H1 (cell line): ENCODE measurements around the gene WFDC1. TPM values are rescaled to one million over a fixed set of nuclear protein-coding genes. Genes with fewer than 3 reads are reported as not detected.

Experiments used
- CTCF ChIA-PET: fragments of 300-600 bp; sonication (Branson Sonifier 250); formaldehyde crosslinking; loops from one replicate; lab custom pipeline; 2021; ENCODE audit not compliant: partially characterized antibody; lab: Charles Lee
- POLR2A ChIA-PET: fragments of 300-600 bp; sonication (Branson Sonifier 250); formaldehyde crosslinking; loops from one replicate; lab custom pipeline; 2021; ENCODE audit warnings: inconsistent platforms; ENCODE audit not compliant: partially characterized antibody; lab: Charles Lee
- DNase-seq, 2 experiments: peaks; one replicate each; pipeline versions ENCODE4 v3.0.0 to v3.0.0-alpha.2; 2010 to 2022; ENCODE audit warnings: low spot score in 2 of 2, low read depth in 1 of 2, mixed read lengths in 1 of 2
- FAIRE-seq: peaks from 2 replicates; lab custom pipeline; 2011; peaks lifted over from hg19 to GRCh38; lab: Jason Lieb, UNC
- H2AFZ ChIP-seq: 2 replicates; pipeline ENCODE4 v1.8.1; 2012; ENCODE audit warnings: low read length, inconsistent platforms
- H2AK5ac ChIP-seq: 2 replicates; pipeline ENCODE4 v1.6.1; 2013; ENCODE audit warnings: low read depth, low read length
- H2BK120ac ChIP-seq: replicated peaks from 2 replicates; pipeline ENCODE3; 2013; ENCODE audit warnings: low read depth, low read length, inconsistent platforms
- H2BK12ac ChIP-seq: 2 replicates; pipeline ENCODE4 v1.6.1; 2013; ENCODE audit warnings: low read depth, low read length
- H2BK15ac ChIP-seq: 2 replicates; pipeline ENCODE4 v1.6.1; 2013; ENCODE audit warnings: low read length
- H2BK20ac ChIP-seq: 2 replicates; pipeline ENCODE4 v1.6.1; 2013; ENCODE audit warnings: low read length
- H2BK5ac ChIP-seq: 2 replicates; pipeline ENCODE4 v1.6.1; 2013; ENCODE audit warnings: low read depth, low read length
- H3K14ac ChIP-seq: 2 replicates; pipeline ENCODE4 v1.6.1; 2013; ENCODE audit warnings: inconsistent platforms; ENCODE audit not compliant: insufficient read length
- H3K18ac ChIP-seq: 2 replicates; pipeline ENCODE4 v1.6.1; 2013; ENCODE audit warnings: low read length; ENCODE audit errors: extremely low read depth
- H3K23ac ChIP-seq: 2 replicates; pipeline ENCODE4 v1.6.1; 2013; ENCODE audit warnings: inconsistent platforms; ENCODE audit not compliant: insufficient read length
- H3K23me2 ChIP-seq: 2 replicates; pipeline ENCODE4 v1.6.1; 2013; ENCODE audit warnings: low read depth, low read length
- H3K27ac ChIP-seq: 2 replicates; pipeline ENCODE4 v1.6.1; 2011; ENCODE audit warnings: low read depth, low read length, inconsistent platforms
- H3K27me3 ChIP-seq, 4 experiments: replicated peaks in 1 of 4; 1 replicate in 1 of 4; 2 replicates in 3 of 4; pipeline versions ENCODE4 v1.6.1 to v1.8.1; 2011 to 2013; ENCODE audit warnings: low read length in 3 of 4, mild to moderate bottlenecking in 3 of 4, inconsistent platforms in 2 of 4, mixed read lengths in 2 of 4, moderate library complexity in 1 of 4; ENCODE audit not compliant: control insufficient read depth in 3 of 4, insufficient read depth in 3 of 4; ENCODE audit errors: extremely low read depth in 1 of 4
- H3K36me3 ChIP-seq, 4 experiments: 2 replicates each; pipeline versions ENCODE4 v1.6.1 to v1.8.1; 2011 to 2013; ENCODE audit warnings: mild to moderate bottlenecking in 4 of 4, low read length in 3 of 4, moderate library complexity in 2 of 4, control low read depth in 1 of 4, inconsistent platforms in 1 of 4; ENCODE audit not compliant: insufficient read depth in 4 of 4, control insufficient read depth in 2 of 4
- H3K4ac ChIP-seq: replicated peaks from 2 replicates; pipeline ENCODE3; 2013; ENCODE audit warnings: low read length, low read depth, mixed read lengths, inconsistent platforms; ENCODE audit not compliant: insufficient read length
- H3K4me1 ChIP-seq, 4 experiments: replicated peaks in 1 of 4; 1 replicate in 1 of 4; 2 replicates in 3 of 4; pipeline versions ENCODE4 v1.6.1 to v1.8.1; 2011 to 2013; ENCODE audit warnings: low read length in 3 of 4, inconsistent platforms in 2 of 4, mixed read lengths in 1 of 4; ENCODE audit not compliant: insufficient read depth in 4 of 4, control insufficient read depth in 3 of 4
- H3K4me2 ChIP-seq, 2 experiments: 2 replicates each; pipeline versions ENCODE4 v1.6.1 to v1.8.1; 2011 to 2013; ENCODE audit warnings: low read depth in 2 of 2, low read length in 2 of 2, control low read depth in 1 of 2, inconsistent platforms in 1 of 2, mild to moderate bottlenecking in 1 of 2; ENCODE audit not compliant: insufficient read depth in 1 of 2
- H3K4me3 ChIP-seq, 4 experiments: fragments of 200-600, 300-600 bp in 1 of 4; sonication (generic), shearing (Covaris generic), sonication (Bioruptor Twin) in 1 of 4; 2 replicates each; pipeline versions ENCODE4 v1.5.1 to v1.8.1; 2011 to 2016; ENCODE audit warnings: low read length in 4 of 4, low read depth in 3 of 4, control low read depth in 2 of 4, inconsistent platforms in 2 of 4, mild to moderate bottlenecking in 2 of 4, mixed read lengths in 1 of 4, moderate library complexity in 1 of 4; ENCODE audit not compliant: insufficient read depth in 2 of 4; ENCODE audit errors: extremely low read depth in 1 of 4
- H3K56ac ChIP-seq: replicated peaks from 2 replicates; pipeline ENCODE3; 2013; ENCODE audit warnings: low read depth, mild to moderate bottlenecking, mixed read lengths, low read length, inconsistent platforms; ENCODE audit not compliant: insufficient read length
- H3K79me1 ChIP-seq: 2 replicates; pipeline ENCODE4 v1.6.1; 2013; ENCODE audit warnings: low read depth, low read length, control low read depth
- H3K79me2 ChIP-seq, 2 experiments: 2 replicates each; pipeline versions ENCODE4 v1.6.1 to v1.8.1; 2012 to 2013; ENCODE audit warnings: low read length in 2 of 2, mild to moderate bottlenecking in 2 of 2, inconsistent platforms in 1 of 2; ENCODE audit not compliant: insufficient read depth in 2 of 2, control insufficient read depth in 1 of 2
- H3K9ac ChIP-seq, 4 experiments: replicated peaks in 1 of 4; 1 replicate in 1 of 4; 2 replicates in 3 of 4; pipeline versions ENCODE4 v1.6.1 to v1.8.1; 2011 to 2013; ENCODE audit warnings: low read depth in 3 of 4, low read length in 3 of 4, control low read depth in 2 of 4, mild to moderate bottlenecking in 2 of 4, moderate library complexity in 2 of 4, inconsistent platforms in 1 of 4; ENCODE audit errors: extremely low read depth in 1 of 4
- H3K9me3 ChIP-seq, 2 experiments: 2 replicates each; pipeline versions ENCODE4 v1.6.1 to v1.8.1; 2012 to 2013; ENCODE audit warnings: mild to moderate bottlenecking in 2 of 2, moderate library complexity in 2 of 2, control low read depth in 1 of 2, inconsistent platforms in 1 of 2, low read depth in 1 of 2, low read length in 1 of 2, mixed read lengths in 1 of 2; ENCODE audit not compliant: insufficient read depth in 2 of 2
- H4K20me1 ChIP-seq, 2 experiments: replicated peaks in 1 of 2; 2 replicates each; pipeline versions ENCODE3 to v1.8.1; 2011 to 2013; ENCODE audit warnings: inconsistent platforms in 2 of 2, low read length in 2 of 2, mild to moderate bottlenecking in 1 of 2; ENCODE audit not compliant: insufficient read depth in 2 of 2, control insufficient read depth in 1 of 2
- H4K5ac ChIP-seq: 2 replicates; pipeline ENCODE4 v1.6.1; 2013; ENCODE audit warnings: low read length, low read depth, mixed read lengths, inconsistent platforms; ENCODE audit not compliant: insufficient read length
- H4K8ac ChIP-seq: 2 replicates; pipeline ENCODE4 v1.8.0; 2013; ENCODE audit warnings: mild to moderate bottlenecking, moderate library complexity, low read length, inconsistent platforms; ENCODE audit not compliant: insufficient read depth; ENCODE audit errors: extremely low read depth
- H4K91ac ChIP-seq: replicated peaks from 2 replicates; pipeline ENCODE3; 2013; ENCODE audit warnings: low read length, mixed read lengths, inconsistent platforms; ENCODE audit not compliant: insufficient read length
- ATF3 ChIP-seq: IDR thresholded peaks from 2 replicates; pipeline ENCODE4 v1.6.1; 2011; ENCODE audit warnings: low read depth, mild to moderate bottlenecking, low read length; ENCODE audit not compliant: insufficient read depth
- CREB1 ChIP-seq: IDR thresholded peaks from 2 replicates; pipeline ENCODE4 v1.6.1; 2012; ENCODE audit warnings: inconsistent platforms
- CTCF ChIP-seq, 3 experiments: IDR thresholded peaks; 1 replicate in 2 of 3; 2 replicates in 1 of 3; pipeline versions ENCODE4 v1.5.1 to v1.6.1; 2011; ENCODE audit warnings: low read length in 3 of 3, mild to moderate bottlenecking in 3 of 3, inconsistent platforms in 2 of 3, low read depth in 1 of 3, moderate library complexity in 1 of 3; ENCODE audit not compliant: insufficient read depth in 1 of 3; ENCODE audit errors: control extremely low read depth in 1 of 3
- GABPA ChIP-seq: IDR thresholded peaks from 2 replicates; pipeline ENCODE4 v1.6.1; 2011; ENCODE audit warnings: mild to moderate bottlenecking, low read length, moderate library complexity, borderline replicate concordance; ENCODE audit not compliant: insufficient read depth
- MAFK ChIP-seq: IDR thresholded peaks from 2 replicates; pipeline ENCODE4 v1.6.1; 2012; ENCODE audit warnings: low read depth, mild to moderate bottlenecking, improper control_type of control experiment, low read length
- MAX ChIP-seq: IDR thresholded peaks from 2 replicates; pipeline ENCODE4 v1.6.1; 2012; ENCODE audit warnings: inconsistent platforms
- SIN3A ChIP-seq, 2 experiments: IDR thresholded peaks in 1 of 2; conservative IDR thresholded peaks in 1 of 2; 2 replicates each; pipeline ENCODE4 v1.6.1; 2011 to 2012; ENCODE audit warnings: low read length in 2 of 2, improper control_type of control experiment in 1 of 2, low read depth in 1 of 2, mild to moderate bottlenecking in 1 of 2
- SP2 ChIP-seq: IDR thresholded peaks from 2 replicates; pipeline ENCODE4 v1.6.1; 2012; ENCODE audit warnings: mild to moderate bottlenecking, low read length, inconsistent platforms
- WGBS, 2 experiments: shearing (Covaris generic) in 1 of 2; methylation state at CpG; one replicate each; pipeline versions ENCODE4 v1.1.6 to v1.1.7; 2013 to 2015; ENCODE audit warnings: low lambda C conversion rate in 2 of 2, mixed read lengths in 2 of 2, inconsistent platforms in 1 of 2, low coverage in 1 of 2, missing lambda C conversion rate in 1 of 2; ENCODE audit not compliant: insufficient replicate concordance in 2 of 2, insufficient coverage in 1 of 2, insufficient read length in 1 of 2; ENCODE audit errors: extremely low coverage in 1 of 2, missing lambda C conversion rate in 1 of 2; 5-methylcytosine and 5-hydroxymethylcytosine counted together
- polyA plus RNA-seq, 7 experiments: library from polyadenylated mRNA; depleted of rRNA in 3 of 7; stranded (reverse) in 5 of 7; unstranded in 2 of 7; fragments of >200 nt in 5 of 7; fragments of 200-250 nt in 2 of 7; gene quantifications; 1 replicate in 5 of 7; 2 replicates in 1 of 7; 4 replicates in 1 of 7; pipeline versions ENCODE4 v1.2.1 to v1.2.3, GENCODE V29; 2011 to 2013; ENCODE audit warnings: missing spikeins in 2 of 7, mixed read lengths in 2 of 7
- total RNA-seq: library from RNA; stranded (reverse); fragmentation: NEBNext Ultra II Directional; extraction: Animal tissue kit (Norgen Biotek cat#: 25700); gene quantifications from 2 replicates; pipeline ENCODE4 v1.2.1, GENCODE V29; 2021

Gene WFDC1
- total and polyA plus RNA-seq, 2 of the 8 experiments (the other 6 are each of a cell fraction or from before 2014, with no cell fraction given) = 0.70 to 1.1 TPM

- no peaks in the 10 kb centered on the region for H3K36me3 ChIP-seq
- H3K18ac ChIP-seq = no peak overlapping the region
- H4K5ac ChIP-seq = no peak overlapping the region
- no peak overlapping the region for H3K4ac ChIP-seq
- no peak for TF ChIP-seq SIN3A (conservative IDR thresholded peaks at IDR 0.05 in 1 of 2, IDR thresholded peaks at IDR 0.05 in 1 of 2; ENCODE audit: low read depth in 1 of 2, low read length in 2 of 2)
- TF ChIP-seq ATF3 = no peak
- TF ChIP-seq GABPA = no peak
- no peak for TF ChIP-seq CTCF (IDR thresholded peaks at IDR 0.05; ENCODE audit: control extremely low read depth in 1 of 3, insufficient read depth in 1 of 3, low read depth in 1 of 3, low read length in 3 of 3)
- no peak for TF ChIP-seq MAFK
- no peak for TF ChIP-seq MAX
- no peak for TF ChIP-seq CREB1
- TF ChIP-seq SP2 = no peak
- H2AFZ ChIP-seq = no peak overlapping the region
- no peak overlapping the region for H2AK5ac ChIP-seq
- no peak overlapping the region for H3K4me2 ChIP-seq
- H3K79me1 ChIP-seq = no peaks in the 10 kb centered on the region
- H4K91ac ChIP-seq = no peak overlapping the region
- ChIA-PET POLR2A (no interaction called here), CTCF (interaction anchor here (0.9 kb wide), 1 partner anchor 95 kb away, joined by 3 read pairs; no protein-coding TSS in a partner anchor)
- 76% methylated on average over 8 of the region's 8 CpGs; no CpG with 5 or more reads in 1 of the 2 experiments for WGBS, 2 experiments
- H3K27me3 ChIP-seq = peaks cover 0 to 2% (median 0%) of the 10 kb centered on the region in 4 experiments; a peak in 1 of 7 replicates
- H3K9me3 ChIP-seq = no peaks in the 10 kb centered on the region
- no peak overlapping the region for H2BK20ac ChIP-seq
- H2BK5ac ChIP-seq = no peak overlapping the region
- DNase-seq (no peak), FAIRE-seq (no peak)
- H3K56ac ChIP-seq = no peak overlapping the region
- H4K8ac ChIP-seq = no peak overlapping the region
- H2BK12ac ChIP-seq = no peak overlapping the region
- no peaks in the 10 kb centered on the region for H3K23me2 ChIP-seq
- no peak overlapping the region for H3K23ac ChIP-seq
- no peak overlapping the region for H3K9ac ChIP-seq
- no peaks in the 10 kb centered on the region for H4K20me1 ChIP-seq
- H2BK120ac ChIP-seq = no peak overlapping the region
- no peak overlapping the region for H3K4me3 ChIP-seq
- H3K27ac ChIP-seq = no peak overlapping the region
- peaks cover 9 to 16% (median 13%) of the 10 kb centered on the region in 4 experiments for H3K4me1 ChIP-seq
- H3K14ac ChIP-seq = no peak overlapping the region
- no peak overlapping the region for H2BK15ac ChIP-seq
- no peaks in the 10 kb centered on the region for H3K79me2 ChIP-seq
These were observed 8.3 kb downstream of the WFDC1 start for GRCh38 chr16:84303023-84303422.
